ENCODE results near the gene ACSL5.

DNA sequence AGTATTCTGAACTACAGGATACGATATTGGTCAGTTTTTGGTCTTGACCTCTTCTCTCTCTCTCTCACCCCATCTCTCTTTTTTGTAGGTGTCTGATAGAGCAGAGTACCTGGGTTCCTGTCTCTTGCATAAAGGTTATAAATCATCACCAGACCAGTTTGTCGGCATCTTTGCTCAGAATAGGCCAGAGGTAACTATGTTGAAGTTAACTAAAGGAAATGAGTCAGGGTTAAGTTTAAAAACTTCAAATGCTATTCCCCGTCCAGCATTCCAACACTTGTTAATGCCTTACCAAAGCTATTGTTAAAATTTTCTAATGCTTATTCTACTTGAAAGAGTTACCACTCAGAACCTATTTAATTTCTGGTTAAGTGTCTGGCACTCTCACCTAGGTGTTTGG, 30.7 kb downstream of the ACSL5 start:
- TF ChIP-seq CTCF (conservative IDR thresholded peaks at IDR 0.05; ENCODE audit: low read depth in 2 of 2): no peak
- no peak for TF ChIP-seq ZNF462 (CRISPR knock-in tag; IDR thresholded peaks at IDR 0.05)
- no peak for TF ChIP-seq ETS1 (IDR thresholded peaks at IDR 0.05)
- no peak for TF ChIP-seq EZH2 (IDR thresholded peaks at IDR 0.05; ENCODE audit: low read depth, unreplicated experiment)
- TF ChIP-seq STAT1 (IDR thresholded peaks at IDR 0.05; ENCODE audit: unreplicated experiment): no peak

Data from GM23338 (cell line).